DND-41 (cell line): ENCODE results near the gene SMURF2.

Experiments
- ATAC-seq: fragments of 200-7000 bp; cut with Tn5 transposase; 3 replicates; pipeline ENCODE4 v1.9.1; 2021; ENCODE audit warnings: low read depth; ENCODE audit not compliant: insufficient read depth
- DNase-seq: peaks from one replicate; pipeline ENCODE4 v3.0.0-alpha.2; 2020
- H2AFZ ChIP-seq: 2 replicates; pipeline ENCODE4 v1.6.0; 2012; ENCODE audit warnings: low read depth, low read length
- H3K27ac ChIP-seq: 2 replicates; pipeline ENCODE4 v1.5.1; 2012; ENCODE audit warnings: low read length, inconsistent platforms
- H3K27me3 ChIP-seq: fragments of 200-600 bp; sonication (generic); 2 replicates; pipeline ENCODE4 v1.6.0; 2012; ENCODE audit warnings: low read length, mild to moderate bottlenecking, inconsistent platforms; ENCODE audit not compliant: insufficient read depth, poor library complexity
- H3K36me3 ChIP-seq: 2 replicates; pipeline ENCODE4 v1.5.1; 2012; ENCODE audit warnings: low read length, inconsistent platforms; ENCODE audit not compliant: insufficient read depth
- H3K4me1 ChIP-seq: 2 replicates; pipeline ENCODE4 v1.5.1; 2012; ENCODE audit warnings: mild to moderate bottlenecking, low read length; ENCODE audit not compliant: insufficient read depth
- H3K4me2 ChIP-seq: 2 replicates; pipeline ENCODE4 v1.6.0; 2012; ENCODE audit warnings: mild to moderate bottlenecking, moderate library complexity, low read length, inconsistent platforms; ENCODE audit not compliant: insufficient read depth
- H3K4me3 ChIP-seq, 2 experiments: fragments of 200-600 bp in 1 of 2; shearing (Covaris generic) in 1 of 2; 2 replicates each; pipeline ENCODE4 v1.5.1; 2012 to 2016; ENCODE audit warnings: inconsistent platforms in 2 of 2, low read length in 2 of 2, mild to moderate bottlenecking in 2 of 2, low read depth in 1 of 2, moderate library complexity in 1 of 2
- H3K79me2 ChIP-seq: 2 replicates; pipeline ENCODE4 v1.6.0; 2012; ENCODE audit warnings: low read length, inconsistent platforms; ENCODE audit not compliant: insufficient read depth
- H3K9ac ChIP-seq: 2 replicates; pipeline ENCODE4 v1.6.0; 2012; ENCODE audit warnings: low read depth, mild to moderate bottlenecking, inconsistent platforms, low read length, moderate library complexity
- H3K9me3 ChIP-seq: 2 replicates; pipeline ENCODE4 v1.5.1; 2012; ENCODE audit warnings: low read length, moderate library complexity, mild to moderate bottlenecking, inconsistent platforms; ENCODE audit not compliant: insufficient read depth, severe bottlenecking
- H4K20me1 ChIP-seq: 2 replicates; pipeline ENCODE4 v1.6.0; 2012; ENCODE audit warnings: low read length; ENCODE audit not compliant: insufficient read depth
- EZH2 ChIP-seq: IDR thresholded peaks from 3 replicates; pipeline ENCODE4 v1.6.1; 2012; ENCODE audit warnings: borderline replicate concordance, low read depth, mild to moderate bottlenecking, moderate library complexity, low read length, inconsistent platforms; ENCODE audit not compliant: severe bottlenecking
- TF ChIP-seq, protein P1 (sequence below): IDR thresholded peaks from 2 replicates; pipeline ENCODE4 v1.5.1; 2012; ENCODE audit warnings: borderline replicate concordance, low read length, moderate library complexity, mild to moderate bottlenecking; ENCODE audit not compliant: poor library complexity, severe bottlenecking; ENCODE audit errors: extremely low read depth

Gene SMURF2

DNA sequence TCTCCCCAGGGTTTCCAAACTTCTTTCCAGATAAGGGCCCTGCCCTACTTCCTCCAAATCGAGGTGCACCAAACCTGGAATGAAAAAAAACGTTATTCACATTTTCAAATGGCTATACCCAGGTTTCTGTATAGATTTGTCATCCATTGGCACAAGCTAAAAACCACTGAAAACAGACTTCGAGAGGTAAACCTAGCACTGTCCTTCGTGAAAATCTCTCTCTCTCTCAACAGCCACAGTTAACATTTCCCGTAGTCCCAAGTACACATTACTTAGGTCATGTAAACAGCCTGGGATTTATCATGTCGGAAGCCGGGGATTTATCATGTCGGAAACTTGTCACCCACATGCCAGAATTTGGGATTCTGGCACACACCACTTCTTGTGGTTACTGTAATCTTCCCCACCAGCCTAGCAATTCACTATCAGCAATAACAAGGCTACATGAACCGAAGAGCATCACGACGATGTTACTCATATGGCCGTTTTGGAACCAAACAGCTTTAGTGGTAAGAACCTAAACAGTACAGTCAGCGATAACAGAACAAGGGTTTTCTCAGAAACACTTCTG, 157.3 kb downstream of the SMURF2 start:
- peaks cover 73% of the 10 kb centered on the region for H3K4me1 ChIP-seq
- H3K4me3 ChIP-seq = peak overlapping the region; percentile 82 to 97
- no peak for DNase-seq
- peak overlapping the region; percentile 100 for H3K9ac ChIP-seq
- H2AFZ ChIP-seq = no peak overlapping the region
- H4K20me1 ChIP-seq = peaks cover 79% of the 10 kb centered on the region
- ATAC-seq = no peak
- H3K79me2 ChIP-seq = peaks cover 96% of the 10 kb centered on the region
- H3K27me3 ChIP-seq = no peaks in the 10 kb centered on the region
- peak overlapping the region; percentile 100 for H3K27ac ChIP-seq
- peak overlapping the region; percentile 77 for H3K4me2 ChIP-seq
- H3K36me3 ChIP-seq = peaks cover 73% of the 10 kb centered on the region
- H3K9me3 ChIP-seq = no peaks in the 10 kb centered on the region
- TF ChIP-seq, protein P1, sequence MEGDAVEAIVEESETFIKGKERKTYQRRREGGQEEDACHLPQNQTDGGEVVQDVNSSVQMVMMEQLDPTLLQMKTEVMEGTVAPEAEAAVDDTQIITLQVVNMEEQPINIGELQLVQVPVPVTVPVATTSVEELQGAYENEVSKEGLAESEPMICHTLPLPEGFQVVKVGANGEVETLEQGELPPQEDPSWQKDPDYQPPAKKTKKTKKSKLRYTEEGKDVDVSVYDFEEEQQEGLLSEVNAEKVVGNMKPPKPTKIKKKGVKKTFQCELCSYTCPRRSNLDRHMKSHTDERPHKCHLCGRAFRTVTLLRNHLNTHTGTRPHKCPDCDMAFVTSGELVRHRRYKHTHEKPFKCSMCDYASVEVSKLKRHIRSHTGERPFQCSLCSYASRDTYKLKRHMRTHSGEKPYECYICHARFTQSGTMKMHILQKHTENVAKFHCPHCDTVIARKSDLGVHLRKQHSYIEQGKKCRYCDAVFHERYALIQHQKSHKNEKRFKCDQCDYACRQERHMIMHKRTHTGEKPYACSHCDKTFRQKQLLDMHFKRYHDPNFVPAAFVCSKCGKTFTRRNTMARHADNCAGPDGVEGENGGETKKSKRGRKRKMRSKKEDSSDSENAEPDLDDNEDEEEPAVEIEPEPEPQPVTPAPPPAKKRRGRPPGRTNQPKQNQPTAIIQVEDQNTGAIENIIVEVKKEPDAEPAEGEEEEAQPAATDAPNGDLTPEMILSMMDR = peak; percentile 11
- no peak for TF ChIP-seq EZH2

DNA sequence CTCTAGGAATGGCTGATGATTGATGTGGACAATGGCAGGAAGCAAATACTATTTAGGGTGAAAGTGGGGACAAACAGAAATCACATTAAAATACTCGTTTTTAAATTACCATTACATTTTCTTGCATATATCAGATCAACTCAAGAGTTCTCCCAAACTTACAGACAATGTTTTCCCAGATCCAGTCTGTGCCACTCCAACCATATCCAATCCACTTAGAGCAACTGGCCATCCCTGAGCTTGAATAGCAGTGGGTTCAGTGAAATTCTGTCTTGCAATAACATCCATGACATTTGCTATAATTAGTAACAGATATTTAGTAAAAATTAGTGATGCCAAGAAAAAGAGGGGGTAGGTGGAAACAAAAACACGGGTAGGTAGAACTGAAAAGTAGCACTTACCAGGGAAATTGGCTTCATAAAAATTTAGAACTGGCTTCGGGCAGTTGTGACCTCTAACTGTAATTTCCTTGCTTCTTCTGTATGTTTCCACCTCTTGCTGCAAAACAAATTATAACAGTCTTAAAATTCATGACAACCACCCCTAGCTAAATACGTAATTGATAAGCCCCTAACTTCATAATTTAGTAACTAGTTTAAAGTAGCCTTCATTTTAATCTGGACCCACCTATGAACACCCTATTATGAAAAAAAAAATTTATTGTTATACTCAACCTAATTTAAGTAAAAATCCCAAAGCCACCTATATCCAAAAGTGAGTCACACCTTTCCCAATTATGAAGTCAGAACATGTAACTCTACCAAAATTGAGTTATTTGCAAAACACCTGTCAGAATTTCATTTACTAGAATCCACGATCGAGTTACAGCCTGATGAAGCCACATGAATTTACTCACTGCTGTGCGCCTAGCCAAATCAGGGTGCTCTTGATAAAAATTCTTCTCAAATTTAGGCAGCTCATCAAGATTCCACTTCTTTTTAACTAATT, 158.0 kb downstream of the SMURF2 start:
- no peak for TF ChIP-seq EZH2
- TF ChIP-seq, protein P1 = no peak
- peaks cover 90% of the 10 kb centered on the region for H3K79me2 ChIP-seq
- DNase-seq (no peak), ATAC-seq (no peak)
- peak overlapping the region; percentile 100 for H3K9ac ChIP-seq
- H4K20me1 ChIP-seq = peaks cover 81% of the 10 kb centered on the region
- no peaks in the 10 kb centered on the region for H3K27me3 ChIP-seq
- no peak overlapping the region for H2AFZ ChIP-seq
- no peaks in the 10 kb centered on the region for H3K9me3 ChIP-seq
- H3K36me3 ChIP-seq = peaks cover 74% of the 10 kb centered on the region
- peak overlapping the region; percentile 77 for H3K4me2 ChIP-seq
- H3K4me3 ChIP-seq = peak overlapping the region; percentile 82 to 97
- H3K4me1 ChIP-seq = peaks cover 75% of the 10 kb centered on the region
- peak overlapping the region; percentile 100 for H3K27ac ChIP-seq

DNA sequence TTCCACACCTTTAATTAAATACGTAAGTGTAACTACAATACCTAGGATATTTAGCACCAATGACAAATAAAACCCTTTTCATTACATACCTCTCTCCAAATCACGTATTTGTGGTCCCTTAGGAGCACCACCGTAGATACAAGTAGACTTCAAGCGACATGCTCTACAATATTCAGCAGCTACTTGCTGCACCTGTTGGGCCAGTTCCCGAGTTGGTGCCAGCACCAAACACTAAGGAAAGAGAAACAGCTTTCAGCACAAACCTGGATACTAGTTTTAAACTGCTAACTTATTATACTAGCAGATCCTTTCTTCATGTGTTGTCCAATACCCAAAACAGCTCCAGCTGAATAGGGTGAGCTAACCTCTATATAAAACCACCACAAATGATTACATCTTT, 158.8 kb downstream of the SMURF2 start:
- TF ChIP-seq, protein P1 = no peak
- no peak for TF ChIP-seq EZH2
- H4K20me1 ChIP-seq = peaks cover 83% of the 10 kb centered on the region
- H3K79me2 ChIP-seq = peaks cover 87% of the 10 kb centered on the region
- H3K9me3 ChIP-seq = no peaks in the 10 kb centered on the region
- no peak for ATAC-seq
- no peak for DNase-seq
- peaks cover 76% of the 10 kb centered on the region for H3K4me1 ChIP-seq
- H3K27me3 ChIP-seq = no peaks in the 10 kb centered on the region
- no peak overlapping the region for H2AFZ ChIP-seq
- peak overlapping the region in 1 of 2 experiments; percentile 82; a peak in 2 of 4 replicates for H3K4me3 ChIP-seq
- H3K9ac ChIP-seq = peak overlapping the region; percentile 100
- H3K4me2 ChIP-seq = peak overlapping the region; percentile 77
- peak overlapping the region; percentile 30; the same call in 1 of the 2 replicates for H3K27ac ChIP-seq
- peaks cover 75% of the 10 kb centered on the region for H3K36me3 ChIP-seq
